ENCODE results near the gene DSCAM.

DNA sequence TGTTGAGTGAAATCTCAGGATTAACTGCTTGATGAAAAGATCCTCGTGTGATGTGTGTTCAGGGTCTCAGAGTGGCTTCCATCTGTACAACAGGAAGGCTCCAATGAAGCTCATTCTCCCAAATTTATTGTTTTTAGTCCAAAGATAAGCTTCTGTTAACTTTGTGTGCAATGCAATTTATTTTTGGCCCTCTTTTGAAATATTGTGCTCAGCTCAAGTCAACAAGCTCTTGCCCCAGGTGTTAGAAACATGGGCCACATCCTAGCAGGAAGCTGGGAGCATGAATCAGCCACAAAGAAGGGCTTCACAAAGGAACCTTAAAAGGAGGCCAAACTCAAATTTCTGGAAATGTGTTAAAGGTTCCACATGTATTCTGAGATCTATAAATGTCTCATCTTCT lies 844.0 kb downstream of the DSCAM start:
- TF ChIP-seq, protein P1, sequence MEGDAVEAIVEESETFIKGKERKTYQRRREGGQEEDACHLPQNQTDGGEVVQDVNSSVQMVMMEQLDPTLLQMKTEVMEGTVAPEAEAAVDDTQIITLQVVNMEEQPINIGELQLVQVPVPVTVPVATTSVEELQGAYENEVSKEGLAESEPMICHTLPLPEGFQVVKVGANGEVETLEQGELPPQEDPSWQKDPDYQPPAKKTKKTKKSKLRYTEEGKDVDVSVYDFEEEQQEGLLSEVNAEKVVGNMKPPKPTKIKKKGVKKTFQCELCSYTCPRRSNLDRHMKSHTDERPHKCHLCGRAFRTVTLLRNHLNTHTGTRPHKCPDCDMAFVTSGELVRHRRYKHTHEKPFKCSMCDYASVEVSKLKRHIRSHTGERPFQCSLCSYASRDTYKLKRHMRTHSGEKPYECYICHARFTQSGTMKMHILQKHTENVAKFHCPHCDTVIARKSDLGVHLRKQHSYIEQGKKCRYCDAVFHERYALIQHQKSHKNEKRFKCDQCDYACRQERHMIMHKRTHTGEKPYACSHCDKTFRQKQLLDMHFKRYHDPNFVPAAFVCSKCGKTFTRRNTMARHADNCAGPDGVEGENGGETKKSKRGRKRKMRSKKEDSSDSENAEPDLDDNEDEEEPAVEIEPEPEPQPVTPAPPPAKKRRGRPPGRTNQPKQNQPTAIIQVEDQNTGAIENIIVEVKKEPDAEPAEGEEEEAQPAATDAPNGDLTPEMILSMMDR (IDR thresholded peaks at IDR 0.05): no peak
- TF ChIP-seq SP1 (CRISPR knock-in tag; conservative IDR thresholded peaks at IDR 0.05) (no peak), CREB1 (CRISPR knock-in tag; IDR thresholded peaks at IDR 0.05) (no peak), KAT7 (CRISPR knock-in tag; IDR thresholded peaks at IDR 0.05; ENCODE audit: borderline replicate concordance) (no peak), SMAD4 (CRISPR knock-in tag; IDR thresholded peaks at IDR 0.05) (no peak), TCF7 (CRISPR knock-in tag; IDR thresholded peaks at IDR 0.05; ENCODE audit: low read depth) (no peak), GABPB1 (CRISPR knock-in tag; IDR thresholded peaks at IDR 0.05) (no peak), ELF4 (CRISPR knock-in tag; IDR thresholded peaks at IDR 0.05; ENCODE audit: low read depth) (no peak)
- TF ChIP-seq, protein P2, sequence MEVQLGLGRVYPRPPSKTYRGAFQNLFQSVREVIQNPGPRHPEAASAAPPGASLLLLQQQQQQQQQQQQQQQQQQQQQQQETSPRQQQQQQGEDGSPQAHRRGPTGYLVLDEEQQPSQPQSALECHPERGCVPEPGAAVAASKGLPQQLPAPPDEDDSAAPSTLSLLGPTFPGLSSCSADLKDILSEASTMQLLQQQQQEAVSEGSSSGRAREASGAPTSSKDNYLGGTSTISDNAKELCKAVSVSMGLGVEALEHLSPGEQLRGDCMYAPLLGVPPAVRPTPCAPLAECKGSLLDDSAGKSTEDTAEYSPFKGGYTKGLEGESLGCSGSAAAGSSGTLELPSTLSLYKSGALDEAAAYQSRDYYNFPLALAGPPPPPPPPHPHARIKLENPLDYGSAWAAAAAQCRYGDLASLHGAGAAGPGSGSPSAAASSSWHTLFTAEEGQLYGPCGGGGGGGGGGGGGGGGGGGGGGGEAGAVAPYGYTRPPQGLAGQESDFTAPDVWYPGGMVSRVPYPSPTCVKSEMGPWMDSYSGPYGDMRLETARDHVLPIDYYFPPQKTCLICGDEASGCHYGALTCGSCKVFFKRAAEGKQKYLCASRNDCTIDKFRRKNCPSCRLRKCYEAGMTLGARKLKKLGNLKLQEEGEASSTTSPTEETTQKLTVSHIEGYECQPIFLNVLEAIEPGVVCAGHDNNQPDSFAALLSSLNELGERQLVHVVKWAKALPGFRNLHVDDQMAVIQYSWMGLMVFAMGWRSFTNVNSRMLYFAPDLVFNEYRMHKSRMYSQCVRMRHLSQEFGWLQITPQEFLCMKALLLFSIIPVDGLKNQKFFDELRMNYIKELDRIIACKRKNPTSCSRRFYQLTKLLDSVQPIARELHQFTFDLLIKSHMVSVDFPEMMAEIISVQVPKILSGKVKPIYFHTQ (CRISPR knock-in tag; IDR thresholded peaks at IDR 0.05): no peak
- TF ChIP-seq, protein P3, sequence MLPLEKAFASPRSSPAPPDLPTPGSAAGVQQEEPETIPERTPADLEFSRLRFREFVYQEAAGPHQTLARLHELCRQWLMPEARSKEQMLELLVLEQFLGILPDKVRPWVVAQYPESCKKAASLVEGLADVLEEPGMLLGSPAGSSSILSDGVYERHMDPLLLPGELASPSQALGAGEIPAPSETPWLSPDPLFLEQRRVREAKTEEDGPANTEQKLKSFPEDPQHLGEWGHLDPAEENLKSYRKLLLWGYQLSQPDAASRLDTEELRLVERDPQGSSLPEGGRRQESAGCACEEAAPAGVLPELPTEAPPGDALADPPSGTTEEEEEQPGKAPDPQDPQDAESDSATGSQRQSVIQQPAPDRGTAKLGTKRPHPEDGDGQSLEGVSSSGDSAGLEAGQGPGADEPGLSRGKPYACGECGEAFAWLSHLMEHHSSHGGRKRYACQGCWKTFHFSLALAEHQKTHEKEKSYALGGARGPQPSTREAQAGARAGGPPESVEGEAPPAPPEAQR (CRISPR knock-in tag; IDR thresholded peaks at IDR 0.05): no peak
